DMS153 treated with DMSO at 0.1 percent for 48 hours (cell line): ENCODE measurements around the gene UCHL5.

Experiments used
- DNase-seq: peaks from one replicate; lab custom pipeline; 2025; ENCODE audit not compliant: unreplicated experiment; lab: John Stamatoyannopoulos, UW

Gene UCHL5

GRCh38 chr1:193059282-193060114 is at the start of gene UCHL5, which contains the start of gene RO60:
Gene UCHL5, minus strand, starts transcription at chr1:193059360. Its CDS starts 100 bp downstream, at chr1:193059260.
Gene RO60, plus strand, starts transcription at chr1:193059612. Its CDS starts 9,443 bp downstream, at chr1:193069055.
- DNase-seq: peak; percentile 97

GRCh38 chr1:193108471-193108870 is 49.3 kb upstream of the UCHL5 start:
- no peak for DNase-seq

GRCh38 chr1:193105821-193106177 is 46.6 kb upstream of the UCHL5 start:
- no peak for DNase-seq

GRCh38 chr1:193104907-193105820 is 46.0 kb upstream of the UCHL5 start, which contains the start of gene GLRX2:
Gene GLRX2, minus strand, starts transcription at chr1:193105414. Its CDS starts 32 bp downstream, at chr1:193105382.
- peak; percentile 85 for DNase-seq

GRCh38 chr1:193104502-193104906 is 45.3 kb upstream of the UCHL5 start:
- peak; percentile 85 for DNase-seq

GRCh38 chr1:193103759-193104501 is 44.8 kb upstream of the UCHL5 start:
- no peak for DNase-seq

GRCh38 chr1:193102662-193103061 is 43.5 kb upstream of the UCHL5 start:
- no peak for DNase-seq

- no peak for DNase-seq
Measured at GRCh38 chr1:193094112-193094511, 35.0 kb upstream of the UCHL5 start.

GRCh38 chr1:193090865-193091264 is 31.7 kb upstream of the UCHL5 start:
- DNase-seq: no peak

GRCh38 chr1:193087893-193088292 is 28.7 kb upstream of the UCHL5 start:
- DNase-seq: no peak

GRCh38 chr1:193086342-193086741 is 27.2 kb upstream of the UCHL5 start:
- DNase-seq: no peak

- no peak for DNase-seq
Measured at GRCh38 chr1:193085263-193085662, 26.1 kb upstream of the UCHL5 start.

- DNase-seq: no peak
Measured at GRCh38 chr1:193083365-193084088, 24.4 kb upstream of the UCHL5 start.

GRCh38 chr1:193079187-193079586 is 20.0 kb upstream of the UCHL5 start:
- no peak for DNase-seq

- DNase-seq: no peak
Measured at GRCh38 chr1:193077991-193078390, 18.8 kb upstream of the UCHL5 start.

GRCh38 chr1:193070942-193071341 is 11.8 kb upstream of the UCHL5 start:
- DNase-seq: peak; percentile 21

GRCh38 chr1:193070386-193070753 is 11.2 kb upstream of the UCHL5 start:
- DNase-seq: no peak

GRCh38 chr1:193069748-193070385 is 10.7 kb upstream of the UCHL5 start:
- no peak for DNase-seq

- DNase-seq: no peak
Measured at GRCh38 chr1:193068013-193068412, 8.9 kb upstream of the UCHL5 start.

- no peak for DNase-seq
Measured at GRCh38 chr1:193066606-193067005, 7.4 kb upstream of the UCHL5 start.
